NCI-H774 (cell line): Measurements from ENCODE around the gene VPS37C.
"Not testable (repeated sequence)": the region's sequence is repeated elsewhere in the genome, so short reads cannot be mapped to it uniquely, and the experiment has no call there.

Experiments
- DNase-seq: peaks from one replicate; lab custom pipeline; 2025; lab: John Stamatoyannopoulos, UW

VPS37C gene

DNA sequence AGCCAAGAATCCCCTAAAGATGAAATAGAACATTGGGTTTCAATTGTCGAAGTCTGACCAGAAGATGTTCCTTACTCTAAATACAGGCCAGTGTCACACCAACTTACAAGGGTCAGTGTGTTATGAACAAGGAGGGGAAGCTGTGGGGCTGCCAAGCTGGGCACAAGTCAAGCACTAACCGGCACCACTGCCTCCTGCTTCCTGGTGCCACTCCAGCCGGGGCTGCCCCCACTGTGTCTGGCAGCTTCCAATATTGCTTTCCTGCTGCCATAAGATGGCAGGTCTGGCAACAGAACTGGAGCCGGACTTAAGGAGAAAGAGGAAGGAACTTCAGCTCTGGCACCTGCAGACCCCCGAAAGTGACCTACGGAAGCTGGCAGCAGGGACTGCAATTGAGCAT lies 13.7 kb upstream of the VPS37C start:
- DNase-seq: no peak

DNA sequence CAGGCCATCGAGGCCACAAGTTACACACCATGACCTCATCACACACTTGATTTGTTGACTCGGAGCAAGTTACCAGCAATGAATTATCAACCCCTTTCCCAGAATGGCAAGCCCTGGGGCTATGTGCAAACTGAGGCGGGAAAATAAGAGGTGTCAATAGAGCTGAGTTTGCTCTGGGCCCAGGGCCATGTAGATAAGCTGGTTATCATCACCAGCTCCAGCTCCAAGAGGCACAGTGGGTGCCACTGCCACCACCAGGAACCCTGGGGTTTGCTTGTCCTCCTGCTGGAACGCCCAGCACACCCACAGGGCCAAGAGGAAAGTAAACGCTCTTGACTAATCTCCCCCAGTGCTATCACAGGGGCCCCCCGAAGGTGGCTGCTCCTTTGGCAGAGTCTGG lies 13.0 kb upstream of the VPS37C start:
- no peak for DNase-seq

DNA sequence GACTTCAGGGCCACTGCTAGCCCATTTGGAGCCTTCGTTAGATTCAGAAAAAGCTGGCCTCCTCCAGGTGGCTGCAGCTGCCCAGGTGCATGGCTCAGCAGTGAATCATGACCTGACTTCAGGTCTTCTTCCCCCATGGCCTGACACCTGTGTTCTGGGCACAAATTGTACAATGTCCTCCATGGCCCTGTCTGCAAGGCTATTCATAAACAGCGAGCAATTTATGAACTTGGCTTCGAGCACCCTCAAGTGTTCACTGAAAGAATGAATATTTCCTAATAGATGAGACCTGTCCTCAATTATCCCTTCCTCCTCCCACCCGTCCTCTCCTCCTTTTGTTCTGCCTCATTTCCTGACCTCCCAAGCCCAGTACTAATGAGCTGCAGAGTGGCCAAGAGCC lies 12.2 kb upstream of the VPS37C start:
- no peak for DNase-seq

DNA sequence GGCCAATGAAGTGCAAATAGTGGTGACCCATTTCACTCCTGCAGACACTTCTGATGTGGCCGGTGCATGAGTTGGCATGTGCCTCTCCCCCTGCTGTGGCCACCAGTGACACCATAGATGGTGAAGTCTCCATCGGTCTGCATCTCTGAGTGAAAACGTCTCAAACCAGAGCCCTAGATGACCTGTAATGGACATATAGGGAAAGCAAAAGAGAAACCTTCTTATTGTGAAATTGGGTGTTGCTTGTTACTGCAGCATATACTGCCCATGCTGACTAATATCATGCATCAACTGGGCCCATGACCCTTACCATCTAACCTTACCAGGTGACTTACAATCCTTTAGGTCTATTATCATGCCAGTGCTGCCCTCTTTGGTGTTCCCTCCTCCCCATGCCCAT lies 11.7 kb upstream of the VPS37C start:
- no peak for DNase-seq

- no peak for DNase-seq
Observed at GRCh38 chr11:61172356-61172755, 11.1 kb upstream of the VPS37C start.

- DNase-seq: no peak
Observed at GRCh38 chr11:61171907-61172306, 10.7 kb upstream of the VPS37C start.

GRCh38 chr11:61170566-61170965 lies 9.3 kb upstream of the VPS37C start:
- DNase-seq: no peak

- DNase-seq: no peak
Observed at GRCh38 chr11:61168800-61169199, 7.6 kb upstream of the VPS37C start.

DNA sequence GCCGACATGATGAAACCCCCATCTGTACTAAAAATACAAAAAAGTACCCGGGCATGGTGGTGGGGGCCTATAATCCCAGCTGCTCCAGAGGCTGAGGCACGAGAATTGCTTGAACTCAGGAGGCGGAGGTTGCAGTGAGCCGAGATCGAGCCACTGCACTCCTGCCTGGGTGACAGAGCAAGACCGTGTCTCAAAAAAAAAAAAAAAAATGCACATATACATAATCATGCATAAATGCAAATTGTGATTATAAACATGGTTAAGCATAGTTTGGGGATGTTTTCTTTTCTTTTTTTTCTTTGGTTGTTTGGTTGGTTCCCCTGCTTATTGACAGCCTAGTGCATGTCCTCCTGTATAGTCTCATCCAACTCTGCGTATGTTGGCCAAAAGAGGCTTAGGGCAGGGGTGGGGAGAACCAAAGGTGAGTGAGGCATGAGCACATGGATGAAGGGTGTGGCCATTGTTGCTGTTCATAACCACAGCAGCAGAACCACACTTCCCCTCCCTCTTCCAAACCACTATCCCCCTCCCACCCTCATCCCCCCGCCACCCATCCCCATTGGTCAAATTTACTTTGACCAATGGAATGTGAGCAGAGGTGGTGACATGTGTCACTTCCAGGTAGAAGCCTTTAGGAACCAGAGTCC lies 6.9 kb upstream of the VPS37C start:
- no peak for DNase-seq

- DNase-seq: not testable (repeated sequence)
Observed at GRCh38 chr11:61166331-61166730, 5.1 kb upstream of the VPS37C start.

DNA sequence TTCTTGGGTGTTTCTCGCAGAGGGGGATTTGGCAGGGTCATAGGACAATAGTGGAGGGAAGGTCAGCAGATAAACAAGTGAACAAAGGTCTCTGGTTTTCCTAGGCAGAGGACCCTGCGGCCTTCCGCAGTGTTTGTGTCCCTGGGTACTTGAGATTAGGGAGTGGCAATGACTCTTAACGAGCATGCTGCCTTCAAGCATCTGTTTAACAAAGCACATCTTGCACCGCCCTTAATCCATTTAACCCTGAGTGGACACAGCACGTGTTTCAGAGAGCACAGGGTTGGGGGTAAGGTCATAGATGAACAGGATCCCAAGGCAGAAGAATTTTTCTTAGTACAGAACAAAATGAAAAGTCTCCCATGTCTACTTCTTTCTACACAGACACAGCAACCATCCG lies 4.6 kb upstream of the VPS37C start:
- not testable (repeated sequence) for DNase-seq

- DNase-seq: peak; percentile 84
Observed at GRCh38 chr11:61164606-61165424, 3.6 kb upstream of the VPS37C start.

DNA sequence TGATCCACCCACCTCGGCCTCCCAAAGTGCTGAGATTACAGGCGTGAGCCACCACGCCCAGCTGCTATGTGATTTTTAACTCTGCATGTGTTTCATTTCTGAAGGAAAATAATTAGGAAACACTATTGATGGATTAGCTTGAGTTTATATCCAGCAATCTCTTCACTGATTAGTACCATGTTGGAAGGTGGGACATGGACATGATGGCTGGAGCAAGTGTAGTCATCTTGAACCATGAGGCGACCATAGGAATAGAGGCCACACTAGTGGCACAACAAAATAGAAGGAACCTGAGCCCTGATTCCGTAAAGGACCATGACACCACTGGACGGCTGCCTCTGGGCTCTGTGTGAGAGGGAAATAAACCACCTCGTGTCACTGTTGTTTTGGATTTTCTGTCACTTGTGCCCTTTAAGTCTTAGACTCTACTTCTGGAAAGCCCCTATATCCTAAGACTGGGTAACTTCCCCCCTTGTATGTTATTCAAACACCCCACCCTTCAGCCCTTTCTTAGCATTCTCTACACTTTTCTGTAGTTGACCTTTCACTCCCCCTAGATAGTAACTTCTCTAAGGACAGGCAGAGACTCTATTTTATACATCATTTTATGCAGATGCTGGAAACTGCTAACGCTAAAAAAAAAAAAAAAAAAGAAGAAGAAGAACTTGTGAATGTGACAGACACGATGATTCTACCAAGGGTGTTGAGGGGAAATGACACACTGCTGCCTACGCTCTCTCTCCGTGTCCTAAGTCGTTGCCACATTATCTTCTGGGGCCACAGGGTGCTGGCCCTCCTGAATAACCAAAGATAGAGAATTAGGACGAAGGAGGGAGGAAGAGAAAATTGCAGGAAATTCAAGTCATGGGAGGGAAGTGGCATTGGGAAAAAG lies 2.7 kb upstream of the VPS37C start:
- no peak for DNase-seq

- no peak for DNase-seq
Observed at GRCh38 chr11:61163021-61163420, 1.8 kb upstream of the VPS37C start.

- DNase-seq: peak; percentile 64
Observed at GRCh38 chr11:61162092-61162941, 1.1 kb upstream of the VPS37C start.

GRCh38 chr11:61160487-61161189 lies 588 bp downstream of the VPS37C start:
- no peak for DNase-seq

DNA sequence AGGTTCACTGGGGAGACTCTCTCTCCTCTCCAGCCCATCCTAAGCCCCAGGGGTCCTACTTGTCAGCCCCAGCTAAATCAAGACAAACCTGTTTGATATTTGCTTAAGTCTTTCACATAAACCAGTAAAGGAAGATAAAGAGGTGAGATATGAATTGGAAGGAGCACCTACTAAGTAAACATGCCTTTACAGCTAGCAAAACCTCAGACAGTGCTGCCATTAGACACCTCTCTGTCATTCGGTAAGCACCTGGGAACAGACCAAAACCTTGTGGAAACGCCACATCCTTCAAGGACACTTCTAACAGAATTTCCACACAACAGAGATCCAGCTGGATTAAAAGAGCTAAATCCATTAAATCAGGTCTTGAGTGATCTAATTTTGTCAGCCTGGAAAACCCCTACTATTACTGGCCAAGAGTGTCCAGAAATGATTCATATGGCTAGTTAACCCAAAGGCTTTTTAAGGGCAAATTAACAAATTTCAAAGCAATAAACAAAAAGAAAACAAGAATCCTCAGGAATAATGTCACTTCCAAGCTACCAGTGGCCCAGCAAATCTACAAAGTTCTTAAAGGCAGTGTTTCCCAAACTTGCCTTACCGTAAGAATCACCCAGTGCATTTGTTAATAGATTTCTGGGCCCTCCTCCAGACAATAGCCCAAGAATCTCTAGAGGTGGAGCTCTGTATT lies 2.4 kb downstream of the VPS37C start:
- DNase-seq: no peak

GRCh38 chr11:61157743-61158142 lies 3.5 kb downstream of the VPS37C start:
- no peak for DNase-seq

- no peak for DNase-seq
Observed at GRCh38 chr11:61155741-61156140, 5.5 kb downstream of the VPS37C start.

DNA sequence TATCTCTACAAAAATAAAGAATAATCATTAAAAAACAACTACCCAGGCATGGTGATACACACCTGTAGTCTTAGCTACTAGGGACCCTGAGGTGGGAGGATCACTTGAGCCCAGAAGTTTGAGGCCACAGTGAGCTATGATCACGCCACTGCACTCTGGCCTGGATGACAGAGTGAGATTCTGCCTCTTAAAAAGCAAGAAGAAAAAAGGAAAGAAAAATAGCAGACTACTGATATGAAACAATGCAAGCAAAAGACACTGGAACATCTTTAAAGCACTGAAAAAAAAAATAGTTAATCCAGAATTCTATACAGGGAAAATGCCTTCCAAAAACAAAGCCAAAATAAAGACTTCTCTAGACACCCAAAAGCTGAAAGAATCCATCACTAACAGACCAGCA lies 5.9 kb downstream of the VPS37C start:
- DNase-seq: no peak
